GM19455 (cell line): ENCODE measurements around the gene MRPL14.

Experiments used
- ATAC-seq: cut with Tn5 transposase; IDR thresholded peaks from one replicate; pipeline ENCODE4 v1.9.1; 2021; ENCODE audit not compliant: unreplicated experiment

Gene MRPL14

GRCh38 chr6:44067173-44068139 lies 59.8 kb downstream of the MRPL14 start:
- ATAC-seq: no peak

- no peak for ATAC-seq
Observed at GRCh38 chr6:44066394-44067172, 60.7 kb downstream of the MRPL14 start.

GRCh38 chr6:44065443-44066140 lies 61.7 kb downstream of the MRPL14 start:
- ATAC-seq: no peak

- ATAC-seq: no peak
Observed at GRCh38 chr6:44064948-44065272, 62.3 kb downstream of the MRPL14 start.

- no peak for ATAC-seq
Observed at GRCh38 chr6:44064089-44064947, 62.9 kb downstream of the MRPL14 start.

GRCh38 chr6:44063561-44064059 lies 63.6 kb downstream of the MRPL14 start:
- ATAC-seq: no peak
